GM18861 (cell line): ENCODE data around the gene ZBTB34.

Experiments
- ATAC-seq: cut with Tn5 transposase; IDR thresholded peaks from one replicate; pipeline ENCODE4 v1.9.1; 2021; ENCODE audit not compliant: unreplicated experiment

Gene ZBTB34

GRCh38 chr9:126915846-126916543 is 55.6 kb downstream of the ZBTB34 start:
- ATAC-seq = no peak

- no peak for ATAC-seq
Measured at GRCh38 chr9:126916909-126917308, 56.5 kb downstream of the ZBTB34 start.

GRCh38 chr9:126919193-126919592 is 58.8 kb downstream of the ZBTB34 start:
- ATAC-seq = no peak

GRCh38 chr9:126925876-126926275 is 65.4 kb downstream of the ZBTB34 start:
- ATAC-seq = no peak

GRCh38 chr9:126926364-126926763 is 65.9 kb downstream of the ZBTB34 start:
- no peak for ATAC-seq

GRCh38 chr9:126927419-126927818 is 67.0 kb downstream of the ZBTB34 start:
- ATAC-seq = no peak

- ATAC-seq = no peak
Measured at GRCh38 chr9:126932871-126933321, 72.5 kb downstream of the ZBTB34 start.

- no peak for ATAC-seq
Measured at GRCh38 chr9:126933334-126933980, 73.0 kb downstream of the ZBTB34 start.

- no peak for ATAC-seq
Measured at GRCh38 chr9:126934441-126934840, 74.0 kb downstream of the ZBTB34 start.
